Gastrocnemius medialis (tissue), 4 donors: Measurements from ENCODE around the gene STX19. TPM values are rescaled to one million over a fixed set of nuclear protein-coding genes. Genes with fewer than 3 reads are reported as not detected.

Experiments used
- ATAC-seq, 2 donors: fragments of 150-250 bp; one replicate each; pipeline ENCODE4 v1.9.1; 2016
- DNase-seq, 2 donors: peaks; one replicate each; pipeline ENCODE4 v3.0.0-alpha.2; 2019
- H3K27ac ChIP-seq, 4 donors: fragments of 200-600 bp; sonication (generic); 1 replicate in 1 of 4; 2 replicates in 3 of 4; pipeline ENCODE4 v1.5.1; 2016 to 2018; ENCODE audit warnings: mild to moderate bottlenecking in 2 of 4, moderate library complexity in 1 of 4
- H3K27me3 ChIP-seq, 3 donors: fragments of 200-600 bp; sonication (generic) in 2 of 3; 1 replicate in 1 of 3; 2 replicates in 2 of 3; pipeline versions ENCODE4 v1.5.1 to v1.6.0; 2016 to 2019; ENCODE audit warnings: mild to moderate bottlenecking in 1 of 3, moderate library complexity in 1 of 3
- H3K36me3 ChIP-seq, 2 donors: fragments of 200-600 bp; sonication (generic) in 1 of 2; one replicate each; pipeline ENCODE4 v1.5.1; 2017 to 2018
- H3K4me1 ChIP-seq, 2 donors: fragments of 200-600 bp; sonication (generic) in 1 of 2; one replicate each; pipeline ENCODE4 v1.5.1; 2016 to 2017; ENCODE audit warnings: mild to moderate bottlenecking in 2 of 2
- H3K4me3 ChIP-seq, 4 donors: fragments of 200-600 bp; sonication (generic) in 3 of 4; 1 replicate in 1 of 4; 2 replicates in 3 of 4; pipeline ENCODE4 v1.5.1; 2016 to 2019; ENCODE audit warnings: mild to moderate bottlenecking in 2 of 4
- H3K9me3 ChIP-seq, 3 donors: fragments of 200-600 bp; sonication (generic) in 2 of 3; 1 replicate in 1 of 3; 2 replicates in 2 of 3; pipeline ENCODE4 v1.5.1; 2016 to 2019
- CTCF ChIP-seq, 5 experiments: fragments of 450-650 bp in 3 of 5; fragments of 200-600 bp in 2 of 5; sonication (generic) in 2 of 5; IDR thresholded peaks in 4 of 5; conservative IDR thresholded peaks in 1 of 5; 1 replicate in 4 of 5; 2 replicates in 1 of 5; pipeline ENCODE4 v1.5.1; 2016 to 2019; ENCODE audit warnings: antibody characterized with exemption in 5 of 5, mild to moderate bottlenecking in 3 of 5, moderate library complexity in 3 of 5
- POLR2A ChIP-seq, 2 donors: fragments of 450-650 bp; IDR thresholded peaks; one replicate each; pipeline ENCODE4 v1.6.1; 2017; ENCODE audit warnings: antibody characterized with exemption in 2 of 2, mild to moderate bottlenecking in 2 of 2, moderate library complexity in 2 of 2
- in situ Hi-C, 4 donors: fragments of 200-750 bp; cut with MboI; loops; one replicate each; pipeline versions ENCODE4 v1.15.0 to v1.8.0; 2017; ENCODE audit warnings: low sequenced_read_pairs in 4 of 4
- intact Hi-C: fragments of 100-400 bp; cut with DNase I; formaldehyde crosslinking; loops from one replicate; pipeline ENCODE4 v1.15.1; 2023; ENCODE audit warnings: low total_unique reads
- total RNA-seq, 4 donors: library from RNA; depleted of rRNA; stranded (reverse); fragments of >200 nt; gene quantifications; one replicate each; pipeline versions ENCODE4 v1.1.0 to v1.2.3, GENCODE V29; 2016

STX19 gene
- total RNA-seq, 4 donors from 2014 or later: not detected

DNA sequence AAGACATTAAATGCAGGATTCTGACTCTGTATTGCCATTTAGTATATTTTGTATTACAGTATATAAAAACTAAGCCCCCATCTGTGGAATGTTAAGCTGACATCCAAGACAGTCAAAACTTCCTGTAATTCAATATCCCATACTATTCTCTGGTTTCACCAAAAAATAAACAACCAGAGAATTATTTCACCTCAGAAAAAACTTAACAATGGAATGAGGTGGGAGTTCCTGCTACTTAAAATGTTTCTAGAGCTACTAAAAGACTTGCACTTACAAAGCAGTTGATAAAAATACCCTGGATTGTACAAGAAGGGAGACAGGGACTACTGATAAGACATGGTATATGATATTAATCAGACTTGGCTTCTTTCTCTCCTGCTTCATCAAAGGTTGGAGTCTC lies 40.1 kb downstream of the STX19 start:
- Histone ChIP-seq H3K4me1 (no peaks in the 10 kb centered on the region), H3K9me3 (no peaks in the 10 kb centered on the region), H3K4me3 (no peak overlapping the region), H3K27me3 (no peaks in the 10 kb centered on the region), H3K27ac (no peak overlapping the region), H3K36me3 (no peaks in the 10 kb centered on the region)
- intact Hi-C loops: no loop called here
- DNase-seq (no peak), ATAC-seq (no peak)
- TF ChIP-seq CTCF (IDR thresholded peaks at IDR 0.05 in 4 of 5, conservative IDR thresholded peaks at IDR 0.05 in 1 of 5): no peak
- TF ChIP-seq POLR2A (IDR thresholded peaks at IDR 0.05): no peak
- in situ Hi-C loops: no loop called here

DNA sequence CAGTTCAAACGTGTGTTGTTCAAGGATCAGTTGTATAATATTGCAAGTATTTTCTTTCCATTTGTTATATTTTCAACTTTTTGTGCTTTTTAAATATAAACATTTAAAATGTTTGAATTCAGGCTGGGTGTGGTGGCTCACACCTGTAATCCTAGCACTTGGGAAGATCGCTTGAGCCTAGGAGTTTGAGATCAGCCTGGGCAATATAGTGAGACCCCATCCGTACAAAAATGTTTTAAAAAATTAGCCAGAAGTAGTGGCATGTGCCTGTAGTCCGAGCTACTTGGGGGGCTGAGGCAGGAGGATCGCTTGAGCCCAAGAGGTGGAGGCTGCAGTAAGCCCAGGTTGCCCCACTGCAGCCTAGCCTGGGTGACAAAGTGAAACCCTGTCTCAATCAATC lies 43.8 kb downstream of the STX19 start:
- in situ Hi-C loops: no loop called here
- Histone ChIP-seq H3K9me3 (no peaks in the 10 kb centered on the region), H3K27ac (no peak overlapping the region), H3K27me3 (no peaks in the 10 kb centered on the region), H3K4me3 (no peak overlapping the region), H3K36me3 (no peaks in the 10 kb centered on the region), H3K4me1 (peaks cover 7 to 10% of the 10 kb centered on the region in 2 donors)
- intact Hi-C loops: loop anchor here (5.0 kb wide), 1 partner anchor 78 kb away; the partner anchor contains the start of genes DHFR2 and NSUN3
- TF ChIP-seq CTCF (IDR thresholded peaks at IDR 0.05 in 4 of 5, conservative IDR thresholded peaks at IDR 0.05 in 1 of 5) (no peak), POLR2A (IDR thresholded peaks at IDR 0.05) (no peak)
- DNase-seq (no peak), ATAC-seq (no peak)

DNA sequence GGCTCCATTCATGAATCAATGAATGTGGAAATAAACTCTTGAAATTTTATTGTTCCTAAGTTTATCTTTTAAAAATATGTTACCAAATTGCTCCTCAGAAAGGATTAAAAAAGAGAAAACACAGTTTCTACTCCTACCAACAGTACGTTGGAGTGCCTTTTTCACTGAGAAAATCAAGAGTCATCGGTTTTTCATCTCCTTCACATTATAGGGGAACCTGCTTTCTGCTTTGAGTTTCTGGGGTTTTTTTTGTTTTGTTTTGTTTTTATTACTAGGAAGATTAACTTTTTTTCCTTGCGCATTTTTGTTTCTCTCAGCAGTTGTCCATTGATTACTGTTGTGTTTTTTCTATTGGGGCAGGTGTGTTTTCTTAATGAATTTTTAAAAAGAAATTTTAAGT lies 45.0 kb downstream of the STX19 start:
- no peaks in the 10 kb centered on the region for H3K36me3 ChIP-seq
- intact Hi-C loops: loop anchor here (5.0 kb wide), 1 partner anchor 79 kb away; the partner anchor contains the start of genes DHFR2 and NSUN3
- no peak overlapping the region for H3K27ac ChIP-seq
- TF ChIP-seq POLR2A (IDR thresholded peaks at IDR 0.05) (no peak), CTCF (IDR thresholded peaks at IDR 0.05 in 4 of 5, conservative IDR thresholded peaks at IDR 0.05 in 1 of 5) (no peak)
- H3K4me3 ChIP-seq: no peak overlapping the region
- peaks cover 10 to 11% of the 10 kb centered on the region in 2 donors for H3K4me1 ChIP-seq
- H3K9me3 ChIP-seq: no peaks in the 10 kb centered on the region
- DNase-seq (no peak), ATAC-seq (no peak)
- no peaks in the 10 kb centered on the region for H3K27me3 ChIP-seq
- in situ Hi-C loops: no loop called here

GRCh38 chr3:93981649-93982048 lies 46.7 kb downstream of the STX19 start:
- in situ Hi-C loops (no loop called here), intact Hi-C loops (loop anchor here (5.0 kb wide), 1 partner anchor 81 kb away; the partner anchor contains the start of genes DHFR2 and NSUN3)
- no peak overlapping the region for H3K4me3 ChIP-seq
- ATAC-seq (no peak), DNase-seq (no peak)
- peaks cover 10 to 11% of the 10 kb centered on the region in 2 donors for H3K4me1 ChIP-seq
- H3K36me3 ChIP-seq: no peaks in the 10 kb centered on the region
- H3K27ac ChIP-seq: no peak overlapping the region
- H3K27me3 ChIP-seq: no peaks in the 10 kb centered on the region
- H3K9me3 ChIP-seq: no peaks in the 10 kb centered on the region
- no peak for TF ChIP-seq CTCF (IDR thresholded peaks at IDR 0.05 in 4 of 5, conservative IDR thresholded peaks at IDR 0.05 in 1 of 5)
- no peak for TF ChIP-seq POLR2A (IDR thresholded peaks at IDR 0.05)
